A549 (cell line): ENCODE results near the gene SPIRE1. TPM values are rescaled to one million over a fixed set of nuclear protein-coding genes. Genes with fewer than 3 reads are reported as not detected.

Source experiments
- ATAC-seq, 2 experiments: fragments of 200-7000 bp in 1 of 2; fragments of >200 bp in 1 of 2; cut with Nextera tagmentation in 1 of 2; cut with Tn5 transposase in 1 of 2; 3 replicates each; pipeline versions ENCODE4 v1.8.0 to v1.9.1; 2018 to 2020; ENCODE audit warnings: mild to moderate bottlenecking in 1 of 2, moderate library complexity in 1 of 2
- CTCF ChIA-PET: fragments of 300-600 bp; sonication (Branson Sonifier 250); formaldehyde crosslinking; extraction: SDS; loops from one replicate; lab custom pipeline; 2021; ENCODE audit warnings: antibody characterized with exemption, inconsistent platforms; lab: Yijun Ruan, JAX
- POLR2A ChIA-PET: fragments of 350-600 bp; formaldehyde crosslinking; extraction: SDS; loops from one replicate; lab custom pipeline; 2021; ENCODE audit warnings: antibody characterized with exemption, inconsistent platforms; lab: Yijun Ruan, JAX
- DNase-seq, 2 experiments: peaks; one replicate each; pipeline versions ENCODE4 v3.0.0 to v3.0.0-alpha.2; 2011 to 2016; ENCODE audit warnings: low read depth in 1 of 2, low spot score in 1 of 2
- FAIRE-seq: peaks from 2 replicates; lab custom pipeline; 2011; peaks lifted over from hg19 to GRCh38; lab: Jason Lieb, UNC
- H3K27ac ChIP-seq, 2 experiments: fragments of >200 bp; sonication (Bioruptor Twin); formaldehyde crosslinking; 3 replicates each; pipeline ENCODE4 v1.5.1; 2016 to 2017
- H3K4me1 ChIP-seq: fragments of >200 bp; sonication (Bioruptor Twin); formaldehyde crosslinking; 3 replicates; pipeline ENCODE4 v1.6.1; 2016
- H3K4me2 ChIP-seq: fragments of >200 bp; sonication (Bioruptor Twin); formaldehyde crosslinking; 3 replicates; pipeline ENCODE4 v1.6.1; 2016
- H3K4me3 ChIP-seq: fragments of >200 bp; sonication (Bioruptor Twin); formaldehyde crosslinking; 3 replicates; pipeline ENCODE4 v1.5.1; 2016
- H3K9me3 ChIP-seq: fragments of >200 bp; sonication (Bioruptor Twin); formaldehyde crosslinking; 3 replicates; pipeline ENCODE4 v1.6.1; 2016
- CEBPB ChIP-seq, 2 experiments: fragments of >200 bp in 1 of 2; sonication (Bioruptor Twin) in 1 of 2; formaldehyde crosslinking in 1 of 2; IDR thresholded peaks; 2 replicates each; pipeline ENCODE4 v1.6.1; 2012 to 2016
- CHD2 ChIP-seq: fragments of 150-350 bp; IDR thresholded peaks from 2 replicates; pipeline ENCODE4 v1.6.1; 2014; ENCODE audit warnings: low read length; ENCODE audit not compliant: partially characterized antibody
- EHF ChIP-seq: fragments of 250-450 bp; sonication (Bioruptor Pico); IDR thresholded peaks from 2 replicates; pipeline ENCODE4 v1.5.0; 2020; ENCODE audit warnings: mild to moderate bottlenecking
- EP300 ChIP-seq, 2 experiments: fragments of >200 bp; sonication (Bioruptor Twin); formaldehyde crosslinking; IDR thresholded peaks; 2 replicates in 1 of 2; 3 replicates in 1 of 2; pipeline ENCODE4 v1.6.1; 2016 to 2017
- FOSL2 ChIP-seq, 2 experiments: fragments of 450-650 bp in 1 of 2; fragments of >200 bp in 1 of 2; sonication (Bioruptor Twin) in 1 of 2; formaldehyde crosslinking; IDR thresholded peaks; 2 replicates each; pipeline versions ENCODE4 v1.5.0 to v1.6.1; 2016 to 2020; ENCODE audit warnings: mild to moderate bottlenecking in 1 of 2, moderate library complexity in 1 of 2
- GATA3 ChIP-seq: IDR thresholded peaks from 2 replicates; pipeline ENCODE4 v1.6.1; 2012; ENCODE audit warnings: borderline replicate concordance
- HEYL ChIP-seq: fragments of 250-450 bp; sonication (Bioruptor Pico); IDR thresholded peaks from 2 replicates; pipeline ENCODE4 v1.8.0; 2021; ENCODE audit warnings: mild to moderate bottlenecking, moderate library complexity
- JUN ChIP-seq, 2 experiments: fragments of >200 bp; sonication (Bioruptor Twin); formaldehyde crosslinking; IDR thresholded peaks; 2 replicates in 1 of 2; 3 replicates in 1 of 2; pipeline ENCODE4 v1.6.1; 2016 to 2017
- KDM1A ChIP-seq: fragments of 200-600 bp; sonication (generic); IDR thresholded peaks from 2 replicates; pipeline ENCODE4 v1.6.1; 2016; ENCODE audit warnings: low read depth, mild to moderate bottlenecking
- MAFK ChIP-seq: fragments of 450-650 bp; IDR thresholded peaks from 2 replicates; pipeline ENCODE4 v1.6.1; 2014; ENCODE audit not compliant: partially characterized antibody
- NFE2L2 ChIP-seq: fragments of 150-350 bp; conservative IDR thresholded peaks from 2 replicates; pipeline ENCODE4 v1.6.1; 2014; ENCODE audit warnings: low read length
- POLR2AphosphoS2 ChIP-seq: conservative IDR thresholded peaks from 2 replicates; pipeline ENCODE4 v1.6.1; 2012; ENCODE audit warnings: low read length, improper control_type of control experiment, inconsistent platforms
- RARB ChIP-seq: fragments of 250-450 bp; sonication (Bioruptor Pico); IDR thresholded peaks from 2 replicates; pipeline ENCODE4 v1.8.0; 2021; ENCODE audit warnings: mild to moderate bottlenecking, moderate library complexity
- RCOR1 ChIP-seq: fragments of 150-350 bp; IDR thresholded peaks from 2 replicates; pipeline ENCODE4 v1.6.1; 2014; ENCODE audit warnings: antibody characterized with exemption, low read length, low read depth
- RFX5 ChIP-seq: fragments of 450-650 bp; IDR thresholded peaks from 2 replicates; pipeline ENCODE4 v1.7.1; 2014; ENCODE audit warnings: antibody characterized with exemption, mild to moderate bottlenecking, moderate library complexity
- SMC3 ChIP-seq: fragments of >200 bp; sonication (Bioruptor Twin); formaldehyde crosslinking; IDR thresholded peaks from 3 replicates; pipeline ENCODE4 v1.6.1; 2018; ENCODE audit warnings: inconsistent platforms
- TP53 ChIP-seq: fragments of 250-450 bp; sonication (Bioruptor Pico); IDR thresholded peaks from 2 replicates; pipeline ENCODE4 v1.5.0; 2021; ENCODE audit warnings: mild to moderate bottlenecking, moderate library complexity
- ZFP36 ChIP-seq: fragments of 450-650 bp; IDR thresholded peaks from 2 replicates; pipeline ENCODE4 v1.6.1; 2014; ENCODE audit warnings: borderline replicate concordance; ENCODE audit not compliant: partially characterized antibody
- ZSCAN20 ChIP-seq: fragments of 250-450 bp; sonication (Bioruptor Pico); IDR thresholded peaks from 2 replicates; pipeline ENCODE4 v1.8.0; 2022; ENCODE audit warnings: mild to moderate bottlenecking, moderate library complexity
- WGBS: methylation state at CpG from one replicate; pipeline ENCODE4 v1.1.6; 2017; ENCODE audit errors: missing lambda C conversion rate; 5-methylcytosine and 5-hydroxymethylcytosine counted together
- polyA plus RNA-seq, 4 experiments: library from polyadenylated mRNA; depleted of rRNA in 3 of 4; stranded (reverse); fragments of >200 nt; fragmentation: RNase III in 1 of 4; extraction: RNeasy Plus Mini Kit Qiagen cat#74134 plus additional on column Dnase treatment in 1 of 4; gene quantifications; 2 replicates in 3 of 4; 3 replicates in 1 of 4; pipeline ENCODE4 v1.2.3, GENCODE V29; 2011 to 2017
- TF ChIP-seq, protein P1 (sequence below): fragments of 450-650 bp; IDR thresholded peaks from 2 replicates; pipeline ENCODE4 v1.6.1; 2014; ENCODE audit warnings: antibody characterized with exemption
- TF ChIP-seq, protein P2 (sequence below): IDR thresholded peaks from 2 replicates; pipeline ENCODE4 v1.6.1; 2012; ENCODE audit warnings: low read depth, borderline replicate concordance
- TF ChIP-seq, protein P3 (sequence below): fragments of >200 bp; sonication (Bioruptor Twin); formaldehyde crosslinking; IDR thresholded peaks from 3 replicates; pipeline ENCODE4 v1.6.1; 2016
- TF ChIP-seq, protein P4 (sequence below): IDR thresholded peaks from 2 replicates; pipeline ENCODE4 v1.6.1; 2012

Gene SPIRE1
- polyA plus RNA-seq, 2 of the 4 experiments (the other 2 are of a cell fraction): 8.3 to 29.4 TPM

- CTCF ChIA-PET: interaction anchor here (1.6 kb wide), 1 partner anchor 51 kb away, joined by 3 read pairs; the partner anchor contains the start of gene SPIRE1
- Histone ChIP-seq H3K9me3 (no peaks in the 10 kb centered on the region), H3K4me2 (peak overlapping the region; percentile 81), H3K4me1 (peaks cover 41% of the 10 kb centered on the region), H3K27ac (peak overlapping the region; percentile 83 to 91), H3K4me3 (no peak overlapping the region)
- ATAC-seq (peak; percentile 59 to 75), FAIRE-seq (no peak), DNase-seq (peak in 1 of 2 experiments; percentile 50)
- TF ChIP-seq EP300 (IDR thresholded peaks at IDR 0.05) (peak; percentile 20 to 31; a peak in 1 of 5 replicates), MAFK (peak; percentile 21), CEBPB (IDR thresholded peaks at IDR 0.05) (peak in 1 of 2 experiments; percentile 29; a peak in 1 of 4 replicates), FOSL2 (IDR thresholded peaks at IDR 0.05) (peak; percentile 34; the same call in 1 of the 2 replicates), FOSL2 (CRISPR knock-in tag; IDR thresholded peaks at IDR 0.05) (peak; percentile 73), RFX5 (no peak)
- WGBS: 60% methylated on average over 10 of the region's 10 CpGs
- POLR2A ChIA-PET: interaction anchor here (0.8 to 1.5 kb wide), 4 partner anchors 9 to 229 kb away, joined by 3 to 8 read pairs (median 4); partner anchors contain the start of gene AFG3L2
These were observed 51.2 kb downstream of the SPIRE1 start for GRCh38 chr18:12606592-12607315.

GRCh38 chr18:12604445-12605007 lies 53.4 kb downstream of the SPIRE1 start:
- no peak for TF ChIP-seq CHD2
- no peak for TF ChIP-seq KDM1A
- no peak for TF ChIP-seq RARB (CRISPR knock-in tag)
- no peak for TF ChIP-seq RCOR1
- TF ChIP-seq ZSCAN20 (CRISPR knock-in tag): no peak
- TF ChIP-seq, protein P1, sequence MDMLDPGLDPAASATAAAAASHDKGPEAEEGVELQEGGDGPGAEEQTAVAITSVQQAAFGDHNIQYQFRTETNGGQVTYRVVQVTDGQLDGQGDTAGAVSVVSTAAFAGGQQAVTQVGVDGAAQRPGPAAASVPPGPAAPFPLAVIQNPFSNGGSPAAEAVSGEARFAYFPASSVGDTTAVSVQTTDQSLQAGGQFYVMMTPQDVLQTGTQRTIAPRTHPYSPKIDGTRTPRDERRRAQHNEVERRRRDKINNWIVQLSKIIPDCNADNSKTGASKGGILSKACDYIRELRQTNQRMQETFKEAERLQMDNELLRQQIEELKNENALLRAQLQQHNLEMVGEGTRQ: no peak
- no peak for TF ChIP-seq CEBPB (IDR thresholded peaks at IDR 0.05)
- TF ChIP-seq, protein P2, sequence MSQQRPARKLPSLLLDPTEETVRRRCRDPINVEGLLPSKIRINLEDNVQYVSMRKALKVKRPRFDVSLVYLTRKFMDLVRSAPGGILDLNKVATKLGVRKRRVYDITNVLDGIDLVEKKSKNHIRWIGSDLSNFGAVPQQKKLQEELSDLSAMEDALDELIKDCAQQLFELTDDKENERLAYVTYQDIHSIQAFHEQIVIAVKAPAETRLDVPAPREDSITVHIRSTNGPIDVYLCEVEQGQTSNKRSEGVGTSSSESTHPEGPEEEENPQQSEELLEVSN: no peak
- TF ChIP-seq, protein P3, sequence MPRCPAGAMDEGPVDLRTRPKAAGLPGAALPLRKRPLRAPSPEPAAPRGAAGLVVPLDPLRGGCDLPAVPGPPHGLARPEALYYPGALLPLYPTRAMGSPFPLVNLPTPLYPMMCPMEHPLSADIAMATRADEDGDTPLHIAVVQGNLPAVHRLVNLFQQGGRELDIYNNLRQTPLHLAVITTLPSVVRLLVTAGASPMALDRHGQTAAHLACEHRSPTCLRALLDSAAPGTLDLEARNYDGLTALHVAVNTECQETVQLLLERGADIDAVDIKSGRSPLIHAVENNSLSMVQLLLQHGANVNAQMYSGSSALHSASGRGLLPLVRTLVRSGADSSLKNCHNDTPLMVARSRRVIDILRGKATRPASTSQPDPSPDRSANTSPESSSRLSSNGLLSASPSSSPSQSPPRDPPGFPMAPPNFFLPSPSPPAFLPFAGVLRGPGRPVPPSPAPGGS: no peak
- TF ChIP-seq NFE2L2: no peak
- TF ChIP-seq EHF (CRISPR knock-in tag): no peak
- no peak for TF ChIP-seq ZFP36
- TF ChIP-seq MAFK: no peak
- TF ChIP-seq SMC3: no peak
- no peak for TF ChIP-seq GATA3
- no peak for TF ChIP-seq JUN (IDR thresholded peaks at IDR 0.05)
- TF ChIP-seq TP53 (CRISPR knock-in tag): no peak
- TF ChIP-seq HEYL: no peak
- no peak for TF ChIP-seq POLR2AphosphoS2
- TF ChIP-seq, protein P4, sequence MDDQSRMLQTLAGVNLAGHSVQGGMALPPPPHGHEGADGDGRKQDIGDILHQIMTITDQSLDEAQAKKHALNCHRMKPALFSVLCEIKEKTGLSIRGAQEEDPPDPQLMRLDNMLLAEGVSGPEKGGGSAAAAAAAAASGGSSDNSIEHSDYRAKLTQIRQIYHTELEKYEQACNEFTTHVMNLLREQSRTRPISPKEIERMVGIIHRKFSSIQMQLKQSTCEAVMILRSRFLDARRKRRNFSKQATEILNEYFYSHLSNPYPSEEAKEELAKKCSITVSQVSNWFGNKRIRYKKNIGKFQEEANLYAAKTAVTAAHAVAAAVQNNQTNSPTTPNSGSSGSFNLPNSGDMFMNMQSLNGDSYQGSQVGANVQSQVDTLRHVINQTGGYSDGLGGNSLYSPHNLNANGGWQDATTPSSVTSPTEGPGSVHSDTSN: no peak
- Histone ChIP-seq H3K4me3 (no peak overlapping the region), H3K4me1 (peaks cover 45% of the 10 kb centered on the region), H3K27ac (peak overlapping the region; percentile 66 to 91; a peak in 4 of 6 replicates), H3K9me3 (no peaks in the 10 kb centered on the region), H3K4me2 (no peak overlapping the region)
- ChIA-PET CTCF (no interaction called here), POLR2A (no interaction called here)
- ATAC-seq (peak in 1 of 2 experiments; percentile 44; a peak in 1 of 6 replicates), FAIRE-seq (no peak), DNase-seq (peak in 1 of 2 experiments; percentile 9)
- 49% methylated on average over 3 of the region's 3 CpGs for WGBS
